A549 (cell line): Measurements from ENCODE around the gene MEI1. TPM values are rescaled to one million over a fixed set of nuclear protein-coding genes. Genes with fewer than 3 reads are reported as not detected.

ENCODE experiments used
- ATAC-seq, 2 experiments: fragments of 200-7000 bp in 1 of 2; fragments of >200 bp in 1 of 2; cut with Nextera tagmentation in 1 of 2; cut with Tn5 transposase in 1 of 2; 3 replicates each; pipeline versions ENCODE4 v1.8.0 to v1.9.1; 2018 to 2020; ENCODE audit warnings: mild to moderate bottlenecking in 1 of 2, moderate library complexity in 1 of 2
- CTCF ChIA-PET: fragments of 300-600 bp; sonication (Branson Sonifier 250); formaldehyde crosslinking; extraction: SDS; loops from one replicate; lab custom pipeline; 2021; ENCODE audit warnings: antibody characterized with exemption, inconsistent platforms; lab: Yijun Ruan, JAX
- POLR2A ChIA-PET: fragments of 350-600 bp; formaldehyde crosslinking; extraction: SDS; loops from one replicate; lab custom pipeline; 2021; ENCODE audit warnings: antibody characterized with exemption, inconsistent platforms; lab: Yijun Ruan, JAX
- DNase-seq, 2 experiments: peaks; one replicate each; pipeline versions ENCODE4 v3.0.0 to v3.0.0-alpha.2; 2011 to 2016; ENCODE audit warnings: low read depth in 1 of 2, low spot score in 1 of 2
- FAIRE-seq: peaks from 2 replicates; lab custom pipeline; 2011; peaks lifted over from hg19 to GRCh38; lab: Jason Lieb, UNC
- H3K27ac ChIP-seq, 2 experiments: fragments of >200 bp; sonication (Bioruptor Twin); formaldehyde crosslinking; 3 replicates each; pipeline ENCODE4 v1.5.1; 2016 to 2017
- H3K4me1 ChIP-seq: fragments of >200 bp; sonication (Bioruptor Twin); formaldehyde crosslinking; 3 replicates; pipeline ENCODE4 v1.6.1; 2016
- H3K4me2 ChIP-seq: fragments of >200 bp; sonication (Bioruptor Twin); formaldehyde crosslinking; 3 replicates; pipeline ENCODE4 v1.6.1; 2016
- H3K4me3 ChIP-seq: fragments of >200 bp; sonication (Bioruptor Twin); formaldehyde crosslinking; 3 replicates; pipeline ENCODE4 v1.5.1; 2016
- H3K9me3 ChIP-seq: fragments of >200 bp; sonication (Bioruptor Twin); formaldehyde crosslinking; 3 replicates; pipeline ENCODE4 v1.6.1; 2016
- BHLHE40 ChIP-seq: IDR thresholded peaks from 2 replicates; pipeline ENCODE4 v1.6.1; 2012; ENCODE audit warnings: low read depth, low read length, inconsistent platforms
- CBX2 ChIP-seq: fragments of 200-600 bp; sonication (generic); IDR thresholded peaks from 2 replicates; pipeline ENCODE4 v1.6.1; 2016; ENCODE audit warnings: low read depth, mild to moderate bottlenecking, borderline replicate concordance
- FOSB ChIP-seq: fragments of 250-450 bp; sonication (Bioruptor Pico); IDR thresholded peaks from 2 replicates; pipeline ENCODE4 v1.5.0; 2020; ENCODE audit warnings: mild to moderate bottlenecking, moderate library complexity
- FOXS1 ChIP-seq: fragments of 250-450 bp; sonication (Bioruptor Pico); IDR thresholded peaks from 2 replicates; pipeline ENCODE4 v1.5.0; 2020; ENCODE audit warnings: mild to moderate bottlenecking, moderate library complexity
- HOXA7 ChIP-seq: fragments of 250-450 bp; sonication (Bioruptor Pico); IDR thresholded peaks from 2 replicates; pipeline ENCODE4 v1.5.0; 2020; ENCODE audit warnings: mild to moderate bottlenecking, moderate library complexity
- HOXB13 ChIP-seq: fragments of 250-450 bp; sonication (Bioruptor Pico); IDR thresholded peaks from 2 replicates; pipeline ENCODE4 v1.5.0; 2020; ENCODE audit warnings: low read depth, mild to moderate bottlenecking, moderate library complexity
- HOXB5 ChIP-seq: fragments of 250-450 bp; sonication (Bioruptor Pico); IDR thresholded peaks from 2 replicates; pipeline ENCODE4 v1.5.0; 2020; ENCODE audit warnings: mild to moderate bottlenecking, moderate library complexity
- MAFK ChIP-seq: fragments of 450-650 bp; IDR thresholded peaks from 2 replicates; pipeline ENCODE4 v1.6.1; 2014; ENCODE audit not compliant: partially characterized antibody
- MYC ChIP-seq: IDR thresholded peaks from 2 replicates; pipeline ENCODE4 v1.6.1; 2012; ENCODE audit warnings: mild to moderate bottlenecking, inconsistent platforms, low read length, improper control_type of control experiment, borderline replicate concordance
- NR3C1 ChIP-seq: fragments of >200 bp; sonication (Bioruptor Twin); formaldehyde crosslinking; IDR thresholded peaks from 3 replicates; pipeline ENCODE4 v1.6.1; 2017
- PHF8 ChIP-seq: fragments of 200-600 bp; sonication (generic); IDR thresholded peaks from 2 replicates; pipeline ENCODE4 v1.6.1; 2016; ENCODE audit warnings: low read depth, mild to moderate bottlenecking, antibody characterized with exemption, moderate library complexity, borderline replicate concordance
- POLR2A ChIP-seq: IDR thresholded peaks from 2 replicates; pipeline ENCODE4 v1.6.1; 2012; ENCODE audit warnings: mild to moderate bottlenecking, low read length
- RAD21 ChIP-seq, 2 experiments: fragments of >200 bp in 1 of 2; sonication (Bioruptor Twin) in 1 of 2; formaldehyde crosslinking in 1 of 2; IDR thresholded peaks in 1 of 2; conservative IDR thresholded peaks in 1 of 2; 2 replicates in 1 of 2; 3 replicates in 1 of 2; pipeline ENCODE4 v1.6.1; 2012 to 2018; ENCODE audit warnings: inconsistent platforms in 1 of 2
- RARB ChIP-seq: fragments of 250-450 bp; sonication (Bioruptor Pico); IDR thresholded peaks from 2 replicates; pipeline ENCODE4 v1.8.0; 2021; ENCODE audit warnings: mild to moderate bottlenecking, moderate library complexity
- SMC3 ChIP-seq: fragments of >200 bp; sonication (Bioruptor Twin); formaldehyde crosslinking; IDR thresholded peaks from 3 replicates; pipeline ENCODE4 v1.6.1; 2018; ENCODE audit warnings: inconsistent platforms
- TFCP2L1 ChIP-seq: fragments of 250-450 bp; sonication (Bioruptor Pico); IDR thresholded peaks from 2 replicates; pipeline ENCODE4 v1.5.0; 2021; ENCODE audit warnings: mild to moderate bottlenecking
- WGBS: methylation state at CpG from one replicate; pipeline ENCODE4 v1.1.6; 2017; ENCODE audit errors: missing lambda C conversion rate; 5-methylcytosine and 5-hydroxymethylcytosine counted together
- polyA plus RNA-seq, 4 experiments: library from polyadenylated mRNA; depleted of rRNA in 3 of 4; stranded (reverse); fragments of >200 nt; fragmentation: RNase III in 1 of 4; extraction: RNeasy Plus Mini Kit Qiagen cat#74134 plus additional on column Dnase treatment in 1 of 4; gene quantifications; 2 replicates in 3 of 4; 3 replicates in 1 of 4; pipeline ENCODE4 v1.2.3, GENCODE V29; 2011 to 2017
- TF ChIP-seq, protein P1 (sequence below): fragments of 450-650 bp; IDR thresholded peaks from 2 replicates; pipeline ENCODE4 v1.6.1; 2014; ENCODE audit warnings: antibody characterized with exemption
- TF ChIP-seq, protein P2 (sequence below): fragments of >200 bp; sonication (Bioruptor Twin); formaldehyde crosslinking; IDR thresholded peaks from 2 replicates; pipeline ENCODE4 v1.6.1; 2016
- TF ChIP-seq, protein P3 (sequence below): fragments of >200 bp; sonication (Bioruptor Twin); formaldehyde crosslinking; IDR thresholded peaks from 3 replicates; pipeline ENCODE4 v1.5.1; 2016
- TF ChIP-seq, protein P4 (sequence below): fragments of 250-450 bp; sonication (Bioruptor Pico); IDR thresholded peaks from 2 replicates; pipeline ENCODE4 v1.5.0; 2021; ENCODE audit warnings: mild to moderate bottlenecking, moderate library complexity, borderline replicate concordance

MEI1 gene
- polyA plus RNA-seq, 2 of the 4 experiments (the other 2 are of a cell fraction): 0.12 TPM; not detected in 1

DNA sequence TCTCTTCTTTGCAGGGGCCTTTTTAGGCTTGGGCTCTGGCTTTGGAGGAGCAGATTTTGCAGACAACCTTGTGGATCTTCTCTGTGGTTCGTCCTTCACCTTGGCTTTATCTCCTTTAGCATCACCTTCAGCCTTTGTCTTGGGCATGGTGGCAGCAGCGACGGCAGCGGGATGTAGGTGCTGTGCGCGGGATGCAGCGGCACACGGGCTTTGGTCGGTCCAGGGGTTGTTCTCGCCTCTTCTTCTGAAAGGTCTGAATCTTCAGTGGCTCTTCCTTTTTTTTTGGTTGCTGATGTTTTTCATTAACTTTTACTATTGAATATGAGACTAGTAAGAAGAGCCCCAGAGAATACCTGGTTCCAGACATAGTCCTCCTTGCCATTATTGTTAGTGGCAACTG is 10.0 kb downstream of the MEI1 start:
- POLR2A ChIA-PET: no interaction called here
- DNase-seq (no peak), ATAC-seq (no peak), FAIRE-seq (no peak)
- Histone ChIP-seq H3K4me1 (no peaks in the 10 kb centered on the region), H3K9me3 (no peaks in the 10 kb centered on the region), H3K4me3 (no peak overlapping the region), H3K27ac (no peak overlapping the region), H3K4me2 (no peak overlapping the region)
- TF ChIP-seq, protein P1, sequence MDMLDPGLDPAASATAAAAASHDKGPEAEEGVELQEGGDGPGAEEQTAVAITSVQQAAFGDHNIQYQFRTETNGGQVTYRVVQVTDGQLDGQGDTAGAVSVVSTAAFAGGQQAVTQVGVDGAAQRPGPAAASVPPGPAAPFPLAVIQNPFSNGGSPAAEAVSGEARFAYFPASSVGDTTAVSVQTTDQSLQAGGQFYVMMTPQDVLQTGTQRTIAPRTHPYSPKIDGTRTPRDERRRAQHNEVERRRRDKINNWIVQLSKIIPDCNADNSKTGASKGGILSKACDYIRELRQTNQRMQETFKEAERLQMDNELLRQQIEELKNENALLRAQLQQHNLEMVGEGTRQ: no peak
- TF ChIP-seq RARB (CRISPR knock-in tag): no peak
- TF ChIP-seq, protein P2, sequence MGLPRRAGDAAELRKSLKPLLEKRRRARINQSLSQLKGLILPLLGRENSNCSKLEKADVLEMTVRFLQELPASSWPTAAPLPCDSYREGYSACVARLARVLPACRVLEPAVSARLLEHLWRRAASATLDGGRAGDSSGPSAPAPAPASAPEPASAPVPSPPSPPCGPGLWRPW: no peak
- TF ChIP-seq, protein P3, sequence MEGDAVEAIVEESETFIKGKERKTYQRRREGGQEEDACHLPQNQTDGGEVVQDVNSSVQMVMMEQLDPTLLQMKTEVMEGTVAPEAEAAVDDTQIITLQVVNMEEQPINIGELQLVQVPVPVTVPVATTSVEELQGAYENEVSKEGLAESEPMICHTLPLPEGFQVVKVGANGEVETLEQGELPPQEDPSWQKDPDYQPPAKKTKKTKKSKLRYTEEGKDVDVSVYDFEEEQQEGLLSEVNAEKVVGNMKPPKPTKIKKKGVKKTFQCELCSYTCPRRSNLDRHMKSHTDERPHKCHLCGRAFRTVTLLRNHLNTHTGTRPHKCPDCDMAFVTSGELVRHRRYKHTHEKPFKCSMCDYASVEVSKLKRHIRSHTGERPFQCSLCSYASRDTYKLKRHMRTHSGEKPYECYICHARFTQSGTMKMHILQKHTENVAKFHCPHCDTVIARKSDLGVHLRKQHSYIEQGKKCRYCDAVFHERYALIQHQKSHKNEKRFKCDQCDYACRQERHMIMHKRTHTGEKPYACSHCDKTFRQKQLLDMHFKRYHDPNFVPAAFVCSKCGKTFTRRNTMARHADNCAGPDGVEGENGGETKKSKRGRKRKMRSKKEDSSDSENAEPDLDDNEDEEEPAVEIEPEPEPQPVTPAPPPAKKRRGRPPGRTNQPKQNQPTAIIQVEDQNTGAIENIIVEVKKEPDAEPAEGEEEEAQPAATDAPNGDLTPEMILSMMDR: no peak
- no peak for TF ChIP-seq CBX2
- TF ChIP-seq, protein P4, sequence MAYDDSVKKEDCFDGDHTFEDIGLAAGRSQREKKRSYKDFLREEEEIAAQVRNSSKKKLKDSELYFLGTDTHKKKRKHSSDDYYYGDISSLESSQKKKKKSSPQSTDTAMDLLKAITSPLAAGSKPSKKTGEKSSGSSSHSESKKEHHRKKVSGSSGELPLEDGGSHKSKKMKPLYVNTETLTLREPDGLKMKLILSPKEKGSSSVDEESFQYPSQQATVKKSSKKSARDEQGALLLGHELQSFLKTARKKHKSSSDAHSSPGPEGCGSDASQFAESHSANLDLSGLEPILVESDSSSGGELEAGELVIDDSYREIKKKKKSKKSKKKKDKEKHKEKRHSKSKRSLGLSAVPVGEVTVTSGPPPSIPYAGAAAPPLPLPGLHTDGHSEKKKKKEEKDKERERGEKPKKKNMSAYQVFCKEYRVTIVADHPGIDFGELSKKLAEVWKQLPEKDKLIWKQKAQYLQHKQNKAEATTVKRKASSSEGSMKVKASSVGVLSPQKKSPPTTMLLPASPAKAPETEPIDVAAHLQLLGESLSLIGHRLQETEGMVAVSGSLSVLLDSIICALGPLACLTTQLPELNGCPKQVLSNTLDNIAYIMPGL: no peak
- 83% methylated on average over 10 of the region's 10 CpGs for whole genome bisulfite sequencing
- CTCF ChIA-PET: interaction anchor here (1.8 to 4.2 kb wide), 2 partner anchors 12 to 232 kb away, joined by 4 to 32 read pairs; no protein-coding TSS in a partner anchor

DNA sequence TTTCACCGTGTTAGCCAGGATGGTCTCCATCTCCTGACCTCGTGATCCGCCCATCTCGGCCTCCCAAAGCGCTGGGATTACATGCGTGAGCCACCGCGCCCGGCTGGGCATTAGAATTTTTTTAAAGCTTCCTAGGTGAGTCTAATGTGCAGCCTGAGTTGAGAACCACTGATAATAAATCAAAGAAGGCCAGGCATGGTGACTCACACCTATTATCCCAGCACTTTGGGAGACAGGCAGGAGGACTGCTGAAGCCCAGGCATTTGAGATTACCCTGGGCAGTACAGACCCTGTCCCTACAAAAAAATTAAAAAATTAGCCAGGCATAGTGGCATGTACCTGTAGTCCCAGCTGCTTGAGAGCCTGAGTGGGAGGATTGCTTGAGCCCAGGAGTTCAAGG is 13.7 kb downstream of the MEI1 start:
- ATAC-seq (0 out of 6 replicates have a peak, but pooled peaks of 1 of the 2 experiments have one; percentile 22), DNase-seq (no peak), FAIRE-seq (no peak)
- WGBS: 82% methylated on average over 9 of the region's 9 CpGs
- no peak overlapping the region for H3K4me3 ChIP-seq
- no peak overlapping the region for H3K4me2 ChIP-seq
- no peak for TF ChIP-seq MYC
- TF ChIP-seq RAD21 (conservative IDR thresholded peaks at IDR 0.05 in 1 of 2, IDR thresholded peaks at IDR 0.05 in 1 of 2): no peak
- no peak for TF ChIP-seq SMC3
- TF ChIP-seq BHLHE40: no peak
- TF ChIP-seq TFCP2L1: no peak
- no peak for TF ChIP-seq HOXB5 (CRISPR knock-in tag)
- no peaks in the 10 kb centered on the region for H3K4me1 ChIP-seq
- POLR2A ChIA-PET: no interaction called here
- CTCF ChIA-PET: interaction anchor here (1.2 to 5.1 kb wide), 2 partner anchors 13 to 16 kb away, joined by 4 to 25 read pairs; no protein-coding TSS in a partner anchor
- no peak overlapping the region for H3K27ac ChIP-seq
- no peaks in the 10 kb centered on the region for H3K9me3 ChIP-seq

DNA sequence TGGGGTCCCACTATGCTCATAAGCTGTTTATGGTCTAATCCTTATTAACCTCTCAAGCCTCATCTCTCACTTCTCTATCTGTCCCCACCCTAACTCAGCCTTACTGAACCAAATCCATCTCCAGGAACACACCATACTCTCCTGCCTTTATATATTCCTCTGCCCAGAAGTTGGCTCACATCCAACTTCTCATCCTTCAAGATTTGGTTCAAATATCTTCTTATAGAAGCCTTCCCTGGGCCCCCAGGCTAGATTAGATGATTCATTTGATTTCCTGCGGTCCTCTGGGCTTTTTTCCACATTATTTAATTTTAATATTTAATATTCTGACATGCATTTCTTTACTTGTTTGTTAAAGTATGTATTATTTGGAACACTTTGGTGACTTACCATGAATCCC is 23.2 kb downstream of the MEI1 start:
- Histone ChIP-seq H3K4me2 (no peak overlapping the region), H3K4me3 (no peak overlapping the region), H3K27ac (no peak overlapping the region), H3K9me3 (no peaks in the 10 kb centered on the region), H3K4me1 (no peaks in the 10 kb centered on the region)
- ATAC-seq (no peak), FAIRE-seq (no peak), DNase-seq (no peak)
- TF ChIP-seq HOXB13 (CRISPR knock-in tag): no peak
- TF ChIP-seq POLR2A: no peak
- no peak for TF ChIP-seq MYC
- TF ChIP-seq, protein P1: no peak
- TF ChIP-seq, protein P2: no peak
- no peak for TF ChIP-seq MAFK
- no peak for TF ChIP-seq BHLHE40
- TF ChIP-seq HOXA7 (CRISPR knock-in tag): no peak
- no peak for TF ChIP-seq FOSB (CRISPR knock-in tag)
- no peak for TF ChIP-seq FOXS1
- TF ChIP-seq PHF8: no peak
- no peak for TF ChIP-seq NR3C1
- ChIA-PET CTCF (interaction anchor here (1.0 kb wide), 1 partner anchor 219 kb away, joined by 4 read pairs; no protein-coding TSS in a partner anchor), POLR2A (no interaction called here)
- 15% methylated on average over 1 of the region's 1 CpG for WGBS
